ENCODE measurements around the gene RGSL1.

- no peak for TF ChIP-seq CTCF (IDR thresholded peaks at IDR 0.05; ENCODE audit: insufficient read depth, low read length, poor library complexity, severe bottlenecking)
- no peak for TF ChIP-seq EZH2phosphoT487 (conservative IDR thresholded peaks at IDR 0.05; ENCODE audit: low read length)
Observed at GRCh38 chr1:182407724-182408123, 42.2 kb upstream of the RGSL1 start.
